Prostate gland (tissue), 2 donors: ENCODE data around the gene TFR2.

Experiments
- POLR2AphosphoS5 ChIP-seq: sonication (generic); formaldehyde crosslinking; IDR thresholded peaks from one replicate; pipeline ENCODE4 v1.6.1; 2017; ENCODE audit warnings: antibody characterized with exemption
- TF ChIP-seq, protein P1 (sequence below), 4 experiments: fragments of 200-600 bp in 2 of 4; fragments of 450-650 bp in 2 of 4; sonication (generic) in 2 of 4; IDR thresholded peaks; 1 replicate in 3 of 4; 2 replicates in 1 of 4; pipeline ENCODE4 v1.5.1; 2016 to 2019; ENCODE audit warnings: antibody characterized with exemption in 4 of 4, mild to moderate bottlenecking in 2 of 4, moderate library complexity in 2 of 4

DNA sequence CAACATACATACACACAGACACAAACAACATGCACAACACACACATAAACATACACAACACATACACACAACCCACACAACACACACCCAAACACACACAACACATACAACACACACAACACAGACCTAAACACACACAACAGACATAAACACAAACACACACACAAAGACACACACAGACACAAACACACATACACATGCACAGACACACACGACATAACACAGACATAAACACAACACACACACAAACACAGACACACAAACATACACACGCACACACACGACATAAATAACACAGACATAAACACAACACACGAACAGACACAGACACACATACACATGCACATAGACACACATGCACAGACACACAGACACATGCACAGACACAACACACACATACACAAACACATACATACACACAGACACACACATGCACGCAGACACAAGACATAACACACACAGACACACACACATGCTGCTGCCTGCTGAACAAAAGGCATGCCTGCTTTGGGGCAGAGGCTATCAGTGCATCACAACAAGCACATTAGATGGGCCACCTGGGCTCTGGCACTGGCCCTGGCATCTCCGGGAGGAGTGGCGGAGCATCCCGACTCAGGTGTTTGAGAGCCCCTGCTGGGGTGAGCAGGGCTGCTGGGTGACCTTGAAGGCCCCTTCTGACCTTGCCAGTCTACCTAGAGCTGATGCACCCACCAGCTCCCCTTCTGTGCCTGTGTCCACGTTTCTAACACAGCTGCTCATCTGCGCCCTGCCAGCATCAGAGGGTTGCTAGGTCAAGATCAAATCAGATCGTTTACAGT lies 60.7 kb downstream of the TFR2 start:
- TF ChIP-seq, protein P1, sequence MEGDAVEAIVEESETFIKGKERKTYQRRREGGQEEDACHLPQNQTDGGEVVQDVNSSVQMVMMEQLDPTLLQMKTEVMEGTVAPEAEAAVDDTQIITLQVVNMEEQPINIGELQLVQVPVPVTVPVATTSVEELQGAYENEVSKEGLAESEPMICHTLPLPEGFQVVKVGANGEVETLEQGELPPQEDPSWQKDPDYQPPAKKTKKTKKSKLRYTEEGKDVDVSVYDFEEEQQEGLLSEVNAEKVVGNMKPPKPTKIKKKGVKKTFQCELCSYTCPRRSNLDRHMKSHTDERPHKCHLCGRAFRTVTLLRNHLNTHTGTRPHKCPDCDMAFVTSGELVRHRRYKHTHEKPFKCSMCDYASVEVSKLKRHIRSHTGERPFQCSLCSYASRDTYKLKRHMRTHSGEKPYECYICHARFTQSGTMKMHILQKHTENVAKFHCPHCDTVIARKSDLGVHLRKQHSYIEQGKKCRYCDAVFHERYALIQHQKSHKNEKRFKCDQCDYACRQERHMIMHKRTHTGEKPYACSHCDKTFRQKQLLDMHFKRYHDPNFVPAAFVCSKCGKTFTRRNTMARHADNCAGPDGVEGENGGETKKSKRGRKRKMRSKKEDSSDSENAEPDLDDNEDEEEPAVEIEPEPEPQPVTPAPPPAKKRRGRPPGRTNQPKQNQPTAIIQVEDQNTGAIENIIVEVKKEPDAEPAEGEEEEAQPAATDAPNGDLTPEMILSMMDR (IDR thresholded peaks at IDR 0.05) = no peak
- no peak for TF ChIP-seq POLR2AphosphoS5
